ENCODE results near the gene CAPG.

DNA sequence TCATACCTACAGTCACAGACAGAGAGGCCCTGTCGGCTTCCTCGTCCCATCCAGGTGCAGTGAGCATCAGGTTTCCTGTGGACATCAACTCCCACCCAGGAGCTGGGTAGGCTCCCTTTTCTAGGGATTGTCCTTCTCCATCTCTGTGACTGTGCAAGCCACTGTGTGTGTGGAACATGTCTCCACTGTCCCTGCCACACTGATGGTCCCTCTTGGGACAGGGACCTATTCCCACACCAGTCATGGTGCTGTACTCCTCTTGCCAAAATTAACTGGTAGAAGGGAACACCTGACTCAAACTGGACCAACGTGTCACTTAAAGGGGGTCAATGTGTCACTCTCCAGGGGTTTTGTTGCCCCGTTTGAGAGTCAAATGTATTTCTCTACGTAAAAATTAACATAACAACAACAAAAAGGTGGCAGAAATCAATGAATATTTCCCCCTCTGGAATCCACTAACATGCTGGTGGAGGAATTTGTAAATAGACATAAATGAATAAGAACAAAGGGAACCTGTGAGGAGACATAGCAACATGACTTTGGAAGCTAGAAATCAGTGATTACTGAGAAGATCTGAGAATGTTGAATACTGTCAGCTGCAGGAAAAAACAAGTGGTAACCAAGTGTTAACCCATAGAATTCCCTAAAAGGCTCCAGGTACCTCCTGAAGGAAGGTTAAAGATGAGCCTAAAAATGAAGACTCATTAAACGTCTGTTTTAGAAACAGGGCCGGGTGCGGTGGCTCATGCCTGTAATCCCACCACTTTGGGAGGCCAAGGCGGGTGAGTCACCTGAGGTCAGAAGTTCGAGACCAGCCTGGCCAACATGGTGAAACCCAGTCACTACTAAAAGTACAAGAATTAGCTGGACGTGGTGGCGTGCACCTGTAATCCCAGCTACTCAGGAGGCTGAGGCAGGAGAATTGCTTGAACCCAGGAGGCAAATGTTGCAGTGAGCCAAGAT lies 48.7 kb upstream of the CAPG start:
- TF ChIP-seq GATA2 (IDR thresholded peaks at IDR 0.05; ENCODE audit: low read depth, low read length) (no peak), GATA3 (IDR thresholded peaks at IDR 0.05; ENCODE audit: low read depth, low read length) (no peak)
